Right ventricle myocardium superior (tissue), 1 donor: ENCODE measurements around the gene CHID1. TPM values are rescaled to one million over a fixed set of nuclear protein-coding genes. Genes with fewer than 3 reads are reported as not detected.
A peak's percentile ranks its signal among the peaks of the same experiment; 100 is the strongest.

Experiments used
- ATAC-seq: fragments of 200-7000 bp; cut with Tn5 transposase; one replicate; pipeline ENCODE4 v1.9.1; 2020; ENCODE audit warnings: mild to moderate bottlenecking; ENCODE audit not compliant: poor library complexity
- DNase-seq: peaks from one replicate; pipeline ENCODE4 v3.0.0-alpha.2; 2020
- intact Hi-C: fragments of 100-400 bp; cut with DNase I; formaldehyde crosslinking; loops from one replicate; pipeline ENCODE4 v1.11.2; 2022
- total RNA-seq: library from RNA; stranded (reverse); fragmentation: NEBNext Ultra II Directional; extraction: Animal tissue kit (Norgen Biotek cat#: 25700); gene quantifications from one replicate; pipeline ENCODE4 v1.2.1, GENCODE V29; 2021
- donor health status: DM: no; HTN: yes; CAD: no; lungs with severe emphysema.

Gene CHID1
- total RNA-seq, 1 donor from 2014 or later, result 48.3 TPM

- no peak for DNase-seq
- intact Hi-C loops, result no loop called here
- ATAC-seq, result no peak
These were observed 15.9 kb downstream of the CHID1 start for GRCh38 chr11:894575-895201.

GRCh38 chr11:893008-893654 is 17.5 kb downstream of the CHID1 start:
- ATAC-seq (no peak), DNase-seq (no peak)
- intact Hi-C loops, result no loop called here

GRCh38 chr11:890794-891540 is 19.6 kb downstream of the CHID1 start:
- ATAC-seq, result no peak
- intact Hi-C loops, result no loop called here
- no peak for DNase-seq

GRCh38 chr11:889687-890475 is 20.7 kb downstream of the CHID1 start:
- intact Hi-C loops, result no loop called here
- DNase-seq, result no peak
- ATAC-seq, result no peak

GRCh38 chr11:889257-889656 is 21.4 kb downstream of the CHID1 start:
- intact Hi-C loops, result no loop called here
- DNase-seq (no peak), ATAC-seq (no peak)

GRCh38 chr11:888310-889212 is 22.0 kb downstream of the CHID1 start:
- intact Hi-C loops, result no loop called here
- DNase-seq, result no peak
- no peak for ATAC-seq

GRCh38 chr11:887589-887988 is 23.0 kb downstream of the CHID1 start:
- intact Hi-C loops, result no loop called here
- no peak for DNase-seq
- no peak for ATAC-seq

GRCh38 chr11:886568-886967 is 24.0 kb downstream of the CHID1 start:
- ATAC-seq (no peak), DNase-seq (no peak)
- intact Hi-C loops, result no loop called here

- DNase-seq (no peak), ATAC-seq (no peak)
- intact Hi-C loops, result no loop called here
These were observed 26.0 kb downstream of the CHID1 start for GRCh38 chr11:884578-885070.

GRCh38 chr11:883527-883926 is 27.1 kb downstream of the CHID1 start:
- no peak for ATAC-seq
- intact Hi-C loops, result no loop called here
- DNase-seq, result no peak

- DNase-seq (no peak), ATAC-seq (no peak)
- intact Hi-C loops, result no loop called here
These were observed 28.0 kb downstream of the CHID1 start for GRCh38 chr11:882596-882995.

- intact Hi-C loops, result no loop called here
- ATAC-seq, result no peak
- no peak for DNase-seq
These were observed 30.2 kb downstream of the CHID1 start for GRCh38 chr11:880447-880846.

- intact Hi-C loops, result no loop called here
- ATAC-seq (no peak), DNase-seq (no peak)
These were observed 33.0 kb downstream of the CHID1 start for GRCh38 chr11:877565-877964.

GRCh38 chr11:876545-876944 is 34.1 kb downstream of the CHID1 start:
- ATAC-seq (peak; percentile 91), DNase-seq (peak; percentile 83)
- intact Hi-C loops, result no loop called here

GRCh38 chr11:875769-876301 is 34.8 kb downstream of the CHID1 start:
- intact Hi-C loops, result no loop called here
- DNase-seq (no peak), ATAC-seq (no peak)

GRCh38 chr11:875203-875602 is 35.4 kb downstream of the CHID1 start:
- intact Hi-C loops, result no loop called here
- ATAC-seq (no peak), DNase-seq (no peak)

- DNase-seq (no peak), ATAC-seq (no peak)
- intact Hi-C loops, result no loop called here
These were observed 36.9 kb downstream of the CHID1 start for GRCh38 chr11:873706-874105.

- ATAC-seq (no peak), DNase-seq (no peak)
- intact Hi-C loops, result no loop called here
These were observed 37.8 kb downstream of the CHID1 start for GRCh38 chr11:872799-873198.
